Measurements from ENCODE around the gene SAXO2.
"Not testable (repeated sequence)": the region's sequence is repeated elsewhere in the genome, so short reads cannot be mapped to it uniquely, and the experiment has no call there.

SAXO2 gene

DNA sequence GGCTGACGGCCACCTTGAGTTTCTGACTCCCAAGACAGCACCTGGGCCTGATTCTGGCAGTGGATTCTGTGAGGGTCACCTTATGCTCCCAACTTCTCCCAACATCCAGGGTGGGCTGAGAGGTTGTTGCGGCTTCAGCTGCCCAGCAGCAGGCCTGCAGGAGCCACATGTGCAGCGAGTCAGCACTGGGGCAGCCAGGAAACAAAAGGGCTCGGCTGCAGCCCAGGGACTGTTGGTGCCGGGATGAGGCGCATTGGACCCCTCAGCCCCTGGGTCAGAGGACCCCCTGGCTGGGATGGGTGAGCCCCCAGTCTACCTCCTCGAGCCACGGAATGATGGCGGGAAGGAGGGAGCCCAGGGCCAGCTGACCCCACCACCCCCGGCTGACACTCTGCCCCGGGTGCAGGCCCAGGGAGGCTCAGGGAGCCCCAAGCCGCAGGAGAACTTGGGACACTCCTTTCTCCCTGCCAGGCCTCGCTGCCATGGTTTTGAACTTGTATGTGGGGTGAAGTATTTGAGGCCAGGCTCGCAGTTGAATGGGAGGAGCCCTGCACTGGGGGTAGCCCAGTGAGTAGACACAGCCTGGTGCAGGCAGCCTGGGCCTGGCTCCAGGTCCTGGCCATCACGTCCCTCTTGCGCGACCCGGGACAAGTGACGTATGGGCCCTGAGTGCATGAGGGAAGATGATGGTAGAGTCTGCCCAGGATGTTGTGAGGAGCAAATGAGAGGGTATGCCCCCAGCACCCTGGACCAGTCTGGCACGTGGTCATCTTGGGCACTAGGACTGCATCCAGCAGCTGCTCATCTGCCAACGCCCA, 51.5 kb downstream of the SAXO2 start:
- not testable (repeated sequence) for DNase-seq (ENCODE audit: low spot score)

DNA sequence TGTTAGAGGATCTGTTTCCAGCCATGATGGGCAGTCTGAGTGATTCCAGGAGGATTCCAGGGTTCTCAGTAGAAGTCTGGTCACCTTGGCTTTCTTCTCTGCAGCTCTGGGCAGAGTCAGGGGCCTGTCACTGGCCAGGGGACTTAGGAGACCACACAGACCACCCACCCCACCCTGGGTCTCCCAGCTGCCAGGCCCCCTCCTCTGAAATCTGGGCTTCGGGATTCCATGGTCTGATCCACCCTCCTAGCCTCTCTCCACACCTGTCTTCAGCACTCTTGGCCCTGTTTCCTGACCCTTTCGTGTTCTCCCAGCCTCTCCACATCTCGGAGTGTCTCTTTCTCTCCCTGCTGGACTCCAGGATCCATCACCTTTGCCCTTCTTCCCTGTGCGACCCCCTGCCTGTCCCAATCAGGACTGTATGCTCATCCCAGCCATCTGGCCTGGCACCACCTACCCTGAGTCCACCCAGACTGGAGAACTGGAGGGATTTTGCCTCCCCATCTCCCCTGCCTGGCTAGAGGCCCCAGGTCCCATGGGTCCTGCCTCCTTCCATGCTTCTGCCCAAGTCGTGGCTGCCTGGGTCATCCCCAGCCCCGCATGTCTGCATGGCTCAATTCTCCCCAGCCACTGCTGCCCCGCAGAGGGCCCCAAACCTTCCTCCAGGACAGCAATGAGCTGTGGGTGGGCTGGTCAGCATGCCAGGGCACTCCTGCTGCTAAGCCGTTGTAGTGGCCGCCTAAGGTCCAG, 52.3 kb downstream of the SAXO2 start:
- no peak for DNase-seq (ENCODE audit: low spot score)

DNA sequence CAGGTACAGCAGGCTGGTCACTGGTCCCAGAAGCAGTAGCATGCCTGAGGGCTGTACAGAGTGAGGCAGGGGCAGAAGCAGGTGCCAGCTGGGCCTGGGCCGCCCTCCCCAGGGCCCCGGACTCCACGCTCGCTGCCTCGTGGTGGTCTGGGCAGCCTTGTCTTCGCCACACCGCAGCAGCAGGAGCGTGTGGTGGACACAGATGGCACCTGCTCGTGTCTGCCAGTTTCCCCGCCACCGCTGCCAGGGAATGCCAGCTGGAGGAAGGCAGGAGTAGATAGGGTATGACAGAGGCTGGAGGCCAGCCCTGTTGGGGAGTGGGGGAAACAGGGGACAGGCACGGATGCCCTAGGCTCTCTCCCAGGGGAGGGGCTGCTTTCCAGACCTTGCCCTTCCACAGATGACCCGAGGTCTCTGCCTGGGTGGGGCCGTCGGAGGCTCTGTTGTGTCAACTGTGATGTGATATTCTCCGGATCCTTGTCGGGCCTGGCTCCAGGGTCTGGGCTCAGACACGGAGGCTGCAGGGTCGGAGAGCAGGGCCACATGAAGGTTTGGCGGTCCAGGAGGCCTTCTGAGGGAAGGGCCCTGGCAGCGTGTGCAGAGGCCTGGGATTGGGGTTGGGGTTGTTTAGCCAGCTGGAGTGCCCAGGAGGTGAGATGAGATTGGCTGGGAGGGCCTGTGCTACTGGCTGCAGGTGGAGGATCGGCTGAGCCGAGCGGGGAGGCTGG, 53.1 kb downstream of the SAXO2 start:
- DNase-seq (ENCODE audit: low spot score) = no peak

DNA sequence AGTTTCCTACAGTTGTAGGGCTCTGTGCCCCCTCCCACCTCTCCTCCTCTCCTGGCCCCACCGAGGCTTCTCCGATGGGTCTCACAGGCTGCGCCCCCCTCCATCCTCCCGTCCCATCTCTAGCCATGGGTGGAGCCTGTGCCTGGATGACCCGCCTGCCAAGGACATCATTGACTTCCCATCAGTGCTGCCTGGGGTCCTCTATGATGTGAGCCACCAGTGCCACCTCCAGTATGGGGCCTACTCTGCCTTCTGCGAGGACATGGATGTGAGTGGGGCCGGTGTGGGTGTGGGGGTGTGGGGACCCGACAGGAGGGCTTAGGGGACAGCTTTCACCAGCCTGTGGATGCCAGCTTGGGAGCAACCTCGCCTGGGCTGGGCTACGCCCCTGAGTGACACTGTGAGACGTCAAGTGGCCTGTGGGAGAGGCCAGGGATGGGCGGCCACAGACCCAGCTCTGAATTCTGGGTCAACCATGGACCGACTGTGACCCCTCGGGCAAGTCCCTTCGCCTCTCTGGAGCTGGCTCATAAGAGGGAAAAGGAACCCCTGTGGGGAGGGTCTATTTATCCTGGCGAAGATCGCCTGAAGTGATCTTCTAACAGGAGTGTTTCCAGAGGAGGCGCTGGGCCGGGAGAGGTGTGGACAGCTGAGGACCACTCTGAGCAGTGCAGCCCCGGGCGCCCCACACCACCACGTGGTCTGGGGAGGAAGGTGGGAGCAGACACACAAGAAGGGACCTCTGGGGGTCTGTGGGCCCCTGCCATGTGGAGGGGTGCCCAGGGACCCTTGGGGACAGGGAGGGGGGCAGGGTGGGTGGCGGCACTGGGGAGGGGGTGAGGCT, 53.9 kb downstream of the SAXO2 start:
- DNase-seq (ENCODE audit: low spot score) = not testable (repeated sequence)

DNA sequence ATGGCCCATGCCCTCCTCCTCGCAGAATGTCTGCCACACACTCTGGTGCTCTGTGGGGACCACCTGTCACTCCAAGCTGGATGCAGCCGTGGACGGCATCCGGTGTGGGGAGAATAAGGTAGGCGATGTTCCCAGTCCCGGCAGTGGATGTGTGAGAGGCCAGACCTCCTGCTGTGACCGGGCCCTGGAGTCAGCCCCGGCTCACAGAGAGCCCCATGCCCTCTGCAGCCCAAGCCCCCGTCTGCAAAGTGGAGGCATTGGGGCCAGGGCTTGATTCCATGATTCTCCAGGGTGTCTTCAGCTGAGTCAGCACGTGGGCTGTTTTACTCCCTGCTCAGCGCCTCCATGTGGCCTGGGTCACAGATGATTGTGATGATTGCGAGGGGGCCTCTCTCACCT, 54.5 kb downstream of the SAXO2 start:
- no peak for DNase-seq (ENCODE audit: low spot score)

DNA sequence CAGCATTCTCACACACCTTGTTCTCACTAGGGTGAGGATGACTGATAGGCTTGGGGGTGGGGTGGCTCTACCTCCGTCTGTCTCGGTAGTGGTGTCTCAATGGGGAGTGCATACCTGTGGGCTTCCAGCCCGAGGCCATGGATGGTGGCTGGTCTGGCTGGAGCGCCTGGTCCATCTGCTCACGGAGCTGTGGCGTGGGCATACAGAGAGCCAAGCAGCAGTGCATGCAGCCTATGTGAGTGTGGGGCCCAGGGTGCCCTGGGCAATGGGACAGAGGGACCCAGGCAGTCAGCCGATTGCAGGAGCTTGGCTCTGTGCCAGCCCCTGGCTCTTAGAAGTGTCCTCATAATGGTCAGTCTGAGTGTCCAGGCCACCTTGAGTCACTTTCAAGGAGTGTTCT, 54.9 kb downstream of the SAXO2 start:
- not testable (repeated sequence) for DNase-seq (ENCODE audit: low spot score)

DNA sequence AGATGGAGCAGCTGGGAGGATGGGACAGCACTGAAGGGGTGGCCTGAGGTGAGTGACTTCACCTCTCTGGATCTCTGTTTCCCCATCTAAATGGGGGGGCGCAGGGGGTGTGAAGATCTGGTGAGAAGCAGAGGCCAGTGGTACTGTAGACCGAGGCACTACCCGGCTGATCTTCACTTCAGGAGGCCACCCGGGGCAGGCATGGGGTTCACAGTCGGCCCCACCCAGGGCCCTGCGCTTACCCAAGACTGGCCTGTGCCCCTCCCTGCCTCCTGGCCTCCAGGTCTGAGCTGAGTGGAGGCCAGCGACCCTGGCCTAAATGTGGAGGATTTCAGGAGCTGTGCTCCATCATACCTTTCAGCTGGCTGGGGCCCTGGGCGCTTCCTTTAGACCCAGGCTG, 55.7 kb downstream of the SAXO2 start:
- not testable (repeated sequence) for DNase-seq (ENCODE audit: low spot score)

DNA sequence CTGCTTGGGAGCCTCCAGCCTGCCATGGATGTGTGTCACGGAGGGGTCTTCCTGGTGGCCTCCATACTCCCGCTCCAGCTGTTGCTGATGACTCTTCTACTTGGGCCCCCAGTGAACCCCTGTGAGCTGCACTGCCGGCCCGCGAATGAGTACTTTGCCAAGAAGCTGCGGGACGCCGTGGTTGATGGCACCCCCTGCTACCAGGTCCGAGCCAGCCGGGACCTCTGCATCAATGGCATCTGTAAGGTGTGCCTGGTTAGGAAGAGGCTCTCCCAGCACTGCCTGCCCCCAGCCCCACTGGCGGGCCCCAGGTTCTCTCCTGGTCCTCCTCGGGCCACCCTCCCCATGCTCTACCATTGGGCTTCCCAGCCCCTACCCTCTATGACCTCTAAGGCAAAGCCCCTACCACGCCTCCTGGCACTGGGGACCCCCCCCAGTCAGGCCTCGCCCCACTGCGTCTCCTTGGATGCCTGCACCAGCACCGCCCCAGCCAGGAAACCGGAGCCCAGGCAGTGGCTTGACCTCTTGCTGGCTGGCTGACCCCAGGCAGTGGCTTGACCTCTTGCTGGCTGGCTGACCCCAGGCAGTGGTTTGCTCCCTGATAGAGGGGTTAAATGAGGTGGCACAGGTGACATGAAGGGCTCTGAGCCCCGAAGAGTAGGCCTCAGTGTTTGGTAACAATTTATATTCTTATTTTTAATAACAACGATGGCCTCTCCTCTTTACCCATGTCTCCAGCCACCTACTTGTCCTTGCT, 57.1 kb downstream of the SAXO2 start:
- not testable (repeated sequence) for DNase-seq (ENCODE audit: low spot score)

DNA sequence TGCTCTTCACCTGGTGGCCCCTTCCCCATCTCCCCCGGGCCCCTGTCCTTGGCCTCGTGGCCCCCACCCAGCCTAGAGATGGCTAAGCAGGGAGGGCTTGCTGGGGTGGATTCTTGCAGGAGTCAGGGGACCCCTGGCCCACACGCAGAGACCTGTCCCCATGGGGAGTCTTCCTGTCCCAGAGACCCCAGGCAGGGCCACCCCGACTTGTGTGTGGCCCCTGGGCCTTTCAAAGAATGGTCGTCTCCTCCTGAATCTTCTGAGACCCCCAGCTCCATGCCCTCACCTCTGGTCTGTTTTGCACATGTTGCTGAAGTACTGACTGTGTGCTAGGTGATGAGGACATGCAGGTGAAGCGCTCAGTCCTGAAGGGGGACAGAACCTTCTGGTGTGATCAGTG, 58.2 kb downstream of the SAXO2 start:
- not testable (repeated sequence) for DNase-seq (ENCODE audit: low spot score)

DNA sequence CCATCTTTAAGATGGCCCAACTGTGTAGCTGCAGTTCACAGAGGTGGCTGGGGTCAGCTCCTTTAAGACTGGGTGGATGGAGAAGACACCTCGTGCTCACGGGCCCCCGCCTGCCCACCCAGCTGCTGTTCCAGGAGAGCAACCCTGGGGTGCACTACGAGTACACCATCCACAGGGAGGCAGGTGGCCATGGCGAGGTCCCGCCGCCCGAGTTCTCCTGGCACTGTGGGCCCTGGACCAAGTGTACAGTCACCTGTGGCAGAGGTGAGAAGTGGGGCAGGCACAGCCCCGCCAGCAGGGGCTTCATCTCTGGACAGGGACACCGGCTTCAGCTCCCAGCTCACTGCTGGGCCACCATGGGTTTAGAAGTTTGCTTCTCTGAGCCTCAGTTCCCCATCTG, 59.9 kb downstream of the SAXO2 start:
- DNase-seq (ENCODE audit: low spot score) = not testable (repeated sequence)

DNA sequence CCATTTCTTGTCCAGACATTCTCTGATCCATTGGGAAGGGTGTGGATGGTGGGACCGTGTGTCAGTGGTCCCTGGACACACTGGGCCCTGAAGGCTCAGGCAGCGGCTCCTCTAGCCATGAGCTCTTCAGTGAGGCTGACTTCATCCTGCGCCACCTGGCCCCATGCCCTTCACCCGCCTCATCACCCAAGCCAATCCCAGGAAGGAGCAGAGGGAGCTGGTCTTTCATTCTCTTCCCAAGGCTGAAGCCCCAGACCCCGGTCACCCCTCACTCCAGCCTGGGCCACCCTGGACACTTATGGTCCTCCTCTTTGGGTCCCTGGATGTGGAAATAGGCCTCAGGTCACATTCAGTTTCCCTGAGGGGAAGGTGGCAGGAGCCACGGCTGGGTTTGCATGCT, 62.2 kb downstream of the SAXO2 start:
- not testable (repeated sequence) for DNase-seq (ENCODE audit: low spot score)

DNA sequence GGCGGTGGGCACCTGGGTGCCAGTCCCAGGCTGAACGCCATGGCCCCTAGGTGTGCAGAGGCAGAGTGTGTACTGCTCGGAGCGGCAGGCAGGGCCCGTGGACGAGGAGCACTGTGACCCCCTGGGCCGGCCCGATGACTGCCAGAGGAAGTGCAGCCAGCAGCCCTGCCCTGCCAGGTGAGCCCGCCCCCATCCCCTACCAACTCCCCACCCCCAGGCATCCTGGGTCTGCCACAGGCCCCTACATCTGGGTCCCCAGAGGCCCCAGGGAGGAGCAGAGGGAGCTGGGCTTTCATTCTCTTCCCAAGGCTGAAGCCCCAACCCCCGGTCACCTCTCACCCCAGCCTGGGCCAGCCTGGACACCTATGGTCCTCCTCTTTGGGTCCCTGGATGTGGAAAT, 63.0 kb downstream of the SAXO2 start:
- DNase-seq (ENCODE audit: low spot score) = not testable (repeated sequence)

DNA sequence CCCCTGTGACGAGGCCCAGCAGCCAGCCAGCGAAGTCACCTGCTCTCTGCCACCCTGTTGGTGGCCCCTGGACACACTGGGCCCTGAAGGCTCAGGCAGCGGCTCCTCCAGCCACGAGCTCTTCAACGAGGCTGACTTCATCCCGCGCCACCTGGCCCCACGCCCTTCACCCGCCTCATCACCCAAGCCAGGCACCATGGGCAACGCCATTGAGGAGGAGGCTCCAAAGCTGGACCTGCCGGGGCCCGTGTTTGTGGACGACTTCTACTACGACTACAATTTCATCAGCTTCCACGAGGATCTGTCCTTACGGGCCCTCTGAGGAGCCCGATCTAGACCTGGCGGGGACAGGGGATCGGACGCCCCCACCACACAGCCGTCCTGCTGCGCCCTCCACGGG, 64.3 kb downstream of the SAXO2 start:
- DNase-seq (ENCODE audit: low spot score) = not testable (repeated sequence)

DNA sequence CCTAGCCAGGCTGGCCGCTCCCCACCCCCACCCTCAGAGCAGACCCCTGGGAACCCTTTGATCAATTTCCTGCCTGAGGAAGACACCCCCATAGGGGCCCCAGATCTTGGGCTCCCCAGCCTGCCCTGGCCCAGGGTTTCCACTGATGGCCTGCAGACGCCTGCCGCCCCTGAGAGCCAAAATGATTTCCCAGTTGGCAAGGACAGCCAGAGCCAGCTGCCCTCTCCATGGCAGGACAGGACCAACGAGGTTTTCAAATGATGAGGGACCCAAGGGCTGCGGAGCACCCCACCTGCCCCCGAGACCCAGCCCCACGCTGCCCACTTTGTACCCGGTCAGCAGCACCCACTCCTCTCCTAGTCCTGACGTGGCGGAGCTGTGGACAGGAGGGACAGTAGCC, 64.8 kb downstream of the SAXO2 start:
- DNase-seq (ENCODE audit: low spot score) = not testable (repeated sequence)

DNA sequence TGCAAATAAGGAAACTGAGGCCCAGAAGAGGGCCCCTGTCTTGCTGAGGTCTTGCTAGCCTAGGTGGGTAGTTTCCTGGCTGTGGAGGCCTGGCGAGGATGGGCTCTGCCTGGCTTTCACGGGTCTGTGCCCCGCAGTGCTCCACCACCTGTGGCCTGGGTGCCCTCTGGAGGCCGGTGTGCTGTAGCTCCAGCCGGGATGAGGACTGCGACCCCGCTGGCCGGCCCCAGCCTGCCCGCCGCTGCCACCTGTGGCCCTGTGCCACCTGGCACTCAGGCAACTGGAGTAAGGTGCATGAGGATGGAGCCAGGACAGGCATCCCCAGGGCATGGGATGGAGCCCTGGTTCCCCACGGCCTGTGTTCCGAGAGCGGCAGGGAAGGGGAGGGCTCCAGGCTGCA, 66.4 kb downstream of the SAXO2 start:
- not testable (repeated sequence) for DNase-seq (ENCODE audit: low spot score)

DNA sequence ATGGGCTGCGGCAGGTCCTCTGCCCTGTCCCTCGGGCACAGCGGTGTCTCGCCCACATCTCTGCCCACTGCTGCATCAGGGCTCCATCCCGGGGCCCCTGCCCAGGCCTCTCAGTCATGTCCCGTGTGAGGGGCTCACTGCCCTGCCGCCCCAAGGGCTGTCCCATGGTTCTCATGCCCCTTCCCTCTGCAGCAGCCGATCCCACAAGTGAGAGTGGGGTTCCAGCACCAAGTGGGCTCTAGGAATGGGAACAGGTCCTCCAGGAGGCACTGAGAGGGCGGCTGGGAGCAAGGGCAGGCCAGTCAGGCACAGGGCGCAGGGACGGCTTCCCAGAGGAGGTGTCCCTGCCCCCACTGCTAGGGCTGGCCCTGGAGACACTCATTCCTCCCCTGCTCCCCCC, 68.3 kb downstream of the SAXO2 start:
- not testable (repeated sequence) for DNase-seq (ENCODE audit: low spot score)

DNA sequence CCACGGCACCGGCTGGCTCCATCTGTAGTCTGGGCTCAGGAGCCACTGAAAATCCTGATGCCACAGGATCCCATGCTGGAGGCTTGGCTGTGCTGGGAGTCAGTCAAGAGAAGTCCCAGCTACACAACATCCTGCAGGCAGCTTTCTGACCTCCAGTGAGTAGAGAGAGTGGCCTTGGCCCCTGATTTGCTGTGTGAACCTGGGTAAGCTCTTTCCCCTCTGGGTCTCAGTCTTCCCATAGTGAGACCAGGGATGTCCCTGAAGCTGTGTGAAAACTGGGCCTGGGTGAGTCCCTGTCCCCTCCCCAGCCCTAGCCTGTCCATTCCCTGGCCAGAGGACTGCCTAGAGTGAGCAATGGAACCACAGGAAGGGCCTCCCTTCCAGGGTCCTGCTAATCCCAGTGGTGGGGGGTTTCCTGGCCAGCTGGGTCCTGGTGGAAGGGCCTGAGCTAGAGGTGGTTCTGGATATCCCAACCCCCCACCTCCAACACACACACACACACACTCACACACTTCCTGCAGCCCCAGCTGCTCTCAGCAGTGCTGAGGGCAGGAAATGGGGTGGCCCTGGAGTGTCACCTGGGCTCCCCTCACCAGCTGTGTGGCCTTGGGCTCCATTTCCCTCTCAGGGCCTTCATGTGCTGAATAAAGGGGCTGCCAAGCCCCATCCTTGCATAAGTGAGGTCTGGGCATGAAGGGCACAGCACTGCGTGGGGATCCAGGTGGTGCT, 69.1 kb downstream of the SAXO2 start:
- not testable (repeated sequence) for DNase-seq (ENCODE audit: low spot score)

DNA sequence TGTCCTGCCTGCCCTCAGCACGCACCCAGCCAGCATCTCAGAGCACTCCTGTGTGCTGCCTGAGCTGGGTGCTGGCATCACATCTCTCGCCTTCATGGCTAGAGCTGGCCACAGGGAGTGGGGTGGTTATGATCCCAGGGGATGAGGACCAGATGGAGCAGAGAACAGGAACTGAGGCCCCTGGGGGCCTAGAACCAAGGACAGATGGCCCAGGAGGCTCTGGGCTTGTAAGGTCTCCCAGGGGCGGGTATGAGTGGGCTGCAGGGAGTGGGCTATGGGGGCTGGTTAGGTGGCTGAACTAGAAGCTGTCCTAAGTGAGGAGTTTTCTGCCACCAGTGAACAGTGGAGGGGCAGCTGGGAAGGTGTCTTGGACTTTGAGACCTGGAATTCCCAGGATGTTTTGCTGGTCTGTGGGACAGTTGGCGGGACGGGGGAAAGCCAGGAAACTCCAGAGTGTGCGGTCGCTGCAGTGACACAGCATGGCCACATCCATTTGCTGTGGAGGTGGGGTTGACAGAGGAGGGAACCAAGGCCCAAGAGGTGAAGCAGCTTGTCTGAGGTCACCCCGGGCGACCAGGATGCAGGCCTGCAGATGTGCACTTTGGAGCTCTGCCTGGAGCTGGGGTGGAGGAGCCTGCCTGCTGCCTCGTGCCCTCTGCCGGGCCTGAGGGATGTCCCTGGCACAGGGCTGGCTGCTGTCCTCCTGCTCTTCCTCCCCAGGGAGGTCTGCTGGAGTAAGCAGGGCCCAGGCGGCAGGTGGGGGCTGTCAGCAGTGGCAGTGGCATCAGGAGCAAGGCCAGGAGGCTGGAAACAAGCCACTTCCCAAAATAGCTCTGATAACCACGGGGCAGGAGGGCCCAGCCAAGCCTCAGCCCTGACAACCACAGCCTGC, 70.3 kb downstream of the SAXO2 start:
- DNase-seq (ENCODE audit: low spot score) = not testable (repeated sequence)
